HG03196 (cell line): ENCODE data around the gene DIP2C.
"Not testable (repeated sequence)": the region's sequence is repeated elsewhere in the genome, so short reads cannot be mapped to it uniquely, and the experiment has no call there.

Source experiments
- ATAC-seq: cut with Tn5 transposase; IDR thresholded peaks from one replicate; pipeline ENCODE4 v1.9.1; 2021; ENCODE audit not compliant: unreplicated experiment

The DIP2C gene

GRCh38 chr10:406976-407375, 282.5 kb downstream of the DIP2C start:
- no peak for ATAC-seq

- no peak for ATAC-seq
Observed at GRCh38 chr10:405648-406047, 283.8 kb downstream of the DIP2C start.

- no peak for ATAC-seq
Observed at GRCh38 chr10:404991-405390, 284.5 kb downstream of the DIP2C start.

GRCh38 chr10:404346-404745, 285.1 kb downstream of the DIP2C start:
- no peak for ATAC-seq

- no peak for ATAC-seq
Observed at GRCh38 chr10:398954-399353, 290.5 kb downstream of the DIP2C start.

- no peak for ATAC-seq
Observed at GRCh38 chr10:397321-398068, 292.0 kb downstream of the DIP2C start.

GRCh38 chr10:396535-397220, 292.8 kb downstream of the DIP2C start:
- ATAC-seq: no peak

GRCh38 chr10:396107-396506, 293.4 kb downstream of the DIP2C start:
- ATAC-seq: no peak

GRCh38 chr10:395665-396064, 293.8 kb downstream of the DIP2C start:
- no peak for ATAC-seq

GRCh38 chr10:394439-395101, 294.9 kb downstream of the DIP2C start:
- ATAC-seq: not testable (repeated sequence)

GRCh38 chr10:393787-394438, 295.6 kb downstream of the DIP2C start:
- ATAC-seq: no peak

GRCh38 chr10:393106-393745, 296.2 kb downstream of the DIP2C start:
- no peak for ATAC-seq

GRCh38 chr10:392705-393037, 296.8 kb downstream of the DIP2C start:
- no peak for ATAC-seq

GRCh38 chr10:391847-392704, 297.4 kb downstream of the DIP2C start:
- no peak for ATAC-seq

- no peak for ATAC-seq
Observed at GRCh38 chr10:391305-391704, 298.2 kb downstream of the DIP2C start.

- no peak for ATAC-seq
Observed at GRCh38 chr10:390449-391100, 298.9 kb downstream of the DIP2C start.

GRCh38 chr10:389836-390448, 299.5 kb downstream of the DIP2C start:
- no peak for ATAC-seq

GRCh38 chr10:389261-389790, 300.1 kb downstream of the DIP2C start:
- no peak for ATAC-seq

- ATAC-seq: no peak
Observed at GRCh38 chr10:388661-389045, 300.8 kb downstream of the DIP2C start.
